Astrocyte (in vitro differentiated cells and primary cell): ENCODE results near the gene BCAN.

Experiments used
- CTCF ChIP-seq: IDR thresholded peaks from 2 replicates; pipeline ENCODE4 v1.5.1; 2011; ENCODE audit warnings: low read depth, mild to moderate bottlenecking, inconsistent platforms, low read length, moderate library complexity; ENCODE audit not compliant: insufficient read depth
- EZH2 ChIP-seq: IDR thresholded peaks from 2 replicates; pipeline ENCODE4 v1.6.1; 2012; ENCODE audit warnings: mild to moderate bottlenecking, low read length, inconsistent platforms; ENCODE audit not compliant: insufficient read depth

- no peak for TF ChIP-seq CTCF
- TF ChIP-seq EZH2 = no peak
These were observed 25.5 kb upstream of the BCAN start for GRCh38 chr1:156616463-156616862.
